GM12875 (cell line): Measurements from ENCODE around the gene HS3ST4.

ENCODE experiments used
- H3K4me3 ChIP-seq: one replicate; pipeline ENCODE4 v1.5.1; 2011; ENCODE audit warnings: low read depth, low read length, control low read depth
- TF ChIP-seq, protein P1 (sequence below): IDR thresholded peaks from 2 replicates; pipeline ENCODE4 v1.5.1; 2011; ENCODE audit warnings: low read depth, mild to moderate bottlenecking, control low read depth, inconsistent platforms, low read length, moderate library complexity, borderline replicate concordance; ENCODE audit not compliant: insufficient read depth

Gene HS3ST4

GRCh38 chr16:25897702-25898101 lies 205.9 kb downstream of the HS3ST4 start:
- TF ChIP-seq, protein P1, sequence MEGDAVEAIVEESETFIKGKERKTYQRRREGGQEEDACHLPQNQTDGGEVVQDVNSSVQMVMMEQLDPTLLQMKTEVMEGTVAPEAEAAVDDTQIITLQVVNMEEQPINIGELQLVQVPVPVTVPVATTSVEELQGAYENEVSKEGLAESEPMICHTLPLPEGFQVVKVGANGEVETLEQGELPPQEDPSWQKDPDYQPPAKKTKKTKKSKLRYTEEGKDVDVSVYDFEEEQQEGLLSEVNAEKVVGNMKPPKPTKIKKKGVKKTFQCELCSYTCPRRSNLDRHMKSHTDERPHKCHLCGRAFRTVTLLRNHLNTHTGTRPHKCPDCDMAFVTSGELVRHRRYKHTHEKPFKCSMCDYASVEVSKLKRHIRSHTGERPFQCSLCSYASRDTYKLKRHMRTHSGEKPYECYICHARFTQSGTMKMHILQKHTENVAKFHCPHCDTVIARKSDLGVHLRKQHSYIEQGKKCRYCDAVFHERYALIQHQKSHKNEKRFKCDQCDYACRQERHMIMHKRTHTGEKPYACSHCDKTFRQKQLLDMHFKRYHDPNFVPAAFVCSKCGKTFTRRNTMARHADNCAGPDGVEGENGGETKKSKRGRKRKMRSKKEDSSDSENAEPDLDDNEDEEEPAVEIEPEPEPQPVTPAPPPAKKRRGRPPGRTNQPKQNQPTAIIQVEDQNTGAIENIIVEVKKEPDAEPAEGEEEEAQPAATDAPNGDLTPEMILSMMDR: no peak
- no peak overlapping the region for H3K4me3 ChIP-seq

- no peak overlapping the region for H3K4me3 ChIP-seq
- TF ChIP-seq, protein P1: no peak
These were observed 214.1 kb downstream of the HS3ST4 start for GRCh38 chr16:25905810-25906209.

DNA sequence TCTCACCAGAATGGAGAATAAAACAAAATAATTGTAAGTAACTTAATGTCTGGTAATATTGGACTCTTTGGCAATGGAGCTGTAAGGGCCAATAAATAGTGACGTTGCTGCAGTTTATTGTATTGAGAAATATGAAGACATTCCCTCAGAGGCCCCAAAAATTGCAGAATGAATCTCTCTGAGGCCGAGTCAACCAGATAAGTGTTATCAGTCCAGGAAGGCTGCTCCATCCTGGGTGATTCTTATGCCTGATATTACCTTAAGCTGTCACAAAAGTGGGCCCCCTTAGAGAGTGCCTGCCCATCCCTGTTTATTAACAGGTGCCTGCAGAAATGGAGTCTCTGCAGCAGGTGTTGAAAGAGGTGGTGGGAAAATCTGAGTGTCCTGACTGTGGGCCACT lies 219.2 kb downstream of the HS3ST4 start:
- H3K4me3 ChIP-seq: no peak overlapping the region

GRCh38 chr16:25912321-25912720 lies 220.6 kb downstream of the HS3ST4 start:
- H3K4me3 ChIP-seq: no peak overlapping the region
- TF ChIP-seq, protein P1: no peak

More for the DNA sequence above, 219.2 kb downstream of the HS3ST4 start:
- TF ChIP-seq, protein P1: no peak

- TF ChIP-seq, protein P1: no peak
- H3K4me3 ChIP-seq: no peak overlapping the region
These were observed 222.7 kb downstream of the HS3ST4 start for GRCh38 chr16:25914357-25914962.

DNA sequence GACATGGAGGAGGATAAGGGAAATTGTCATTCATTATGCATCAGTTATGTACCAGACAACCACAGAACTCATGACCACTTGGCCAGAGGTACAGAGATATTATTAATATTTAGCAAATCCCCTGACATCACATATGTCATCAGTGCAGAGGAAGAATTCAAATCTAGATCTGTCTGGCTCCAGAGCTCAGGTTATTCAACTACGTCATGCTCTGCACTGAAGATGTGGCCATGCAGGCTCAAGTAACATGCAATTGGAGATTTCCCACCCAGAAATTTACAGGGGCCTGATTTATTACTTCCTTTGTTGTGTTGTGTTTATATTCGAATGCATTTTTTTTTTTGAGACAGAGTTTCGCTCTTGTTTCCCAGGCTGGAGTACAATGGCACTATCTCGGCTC lies 224.3 kb downstream of the HS3ST4 start:
- H3K4me3 ChIP-seq: no peak overlapping the region
- TF ChIP-seq, protein P1: no peak

DNA sequence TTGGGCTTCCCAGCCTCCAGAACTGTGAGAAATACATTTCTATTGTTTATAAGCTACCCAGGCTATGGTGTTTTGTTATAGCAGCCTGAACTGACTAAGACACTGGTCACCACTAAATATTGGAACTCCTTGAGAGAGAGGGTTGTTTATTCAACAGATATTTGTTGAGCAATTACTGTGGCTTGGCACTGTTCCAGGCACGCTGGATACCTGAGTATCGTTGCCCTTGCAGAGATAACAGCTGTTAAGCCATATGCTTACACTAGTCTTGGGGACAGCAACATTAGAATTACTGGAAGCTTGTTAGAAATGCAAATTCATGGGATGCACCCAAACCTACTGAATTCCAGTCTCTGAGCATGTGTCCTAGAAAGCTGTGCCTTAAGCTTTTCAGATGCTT lies 230.7 kb downstream of the HS3ST4 start:
- TF ChIP-seq, protein P1: no peak
- H3K4me3 ChIP-seq: no peak overlapping the region
